Mesenchymal stem cell (in vitro differentiated cells and primary cell): ENCODE data around the gene TMEM140.

Experiments
- DNase-seq: peaks from one replicate; pipeline ENCODE4 v3.0.0-alpha.2; 2013
- H2AFZ ChIP-seq: one replicate; pipeline ENCODE4 v1.6.1; 2013; ENCODE audit warnings: low read depth, mild to moderate bottlenecking, control low read depth, inconsistent platforms, low read length, moderate library complexity
- H2AK5ac ChIP-seq: 2 replicates; pipeline ENCODE4 v1.6.1; 2013; ENCODE audit warnings: low read length, moderate library complexity, mild to moderate bottlenecking, inconsistent platforms; ENCODE audit not compliant: severe bottlenecking
- H2BK120ac ChIP-seq: one replicate; pipeline ENCODE4 v1.6.1; 2013; ENCODE audit warnings: low read depth, mild to moderate bottlenecking, inconsistent platforms, low read length, moderate library complexity
- H2BK12ac ChIP-seq, 2 experiments: one replicate each; pipeline ENCODE4 v1.6.1; 2013; ENCODE audit warnings: inconsistent platforms in 2 of 2, low read length in 2 of 2, mild to moderate bottlenecking in 2 of 2, moderate library complexity in 2 of 2, control low read depth in 1 of 2
- H2BK15ac ChIP-seq: one replicate; pipeline ENCODE4 v1.6.1; 2013; ENCODE audit warnings: mild to moderate bottlenecking, low read depth, inconsistent platforms; ENCODE audit not compliant: poor library complexity, severe bottlenecking
- H2BK5ac ChIP-seq: 2 replicates; pipeline ENCODE4 v1.6.1; 2013; ENCODE audit warnings: low read depth, mild to moderate bottlenecking, low read length, control low read depth, inconsistent platforms; ENCODE audit not compliant: poor library complexity, severe bottlenecking
- H3K14ac ChIP-seq, 2 experiments: one replicate each; pipeline ENCODE4 v1.6.1; 2013; ENCODE audit warnings: inconsistent platforms in 2 of 2, low read length in 2 of 2, control low read depth in 1 of 2, mild to moderate bottlenecking in 1 of 2, moderate library complexity in 1 of 2
- H3K18ac ChIP-seq, 2 experiments: one replicate each; pipeline ENCODE4 v1.6.1; 2013; ENCODE audit warnings: inconsistent platforms in 2 of 2, low read length in 2 of 2, control low read depth in 1 of 2, low read depth in 1 of 2, mild to moderate bottlenecking in 1 of 2
- H3K23ac ChIP-seq, 2 experiments: one replicate each; pipeline ENCODE4 v1.6.1; 2013; ENCODE audit warnings: inconsistent platforms in 2 of 2, low read length in 2 of 2, mild to moderate bottlenecking in 2 of 2, moderate library complexity in 2 of 2, control low read depth in 1 of 2
- H3K27ac ChIP-seq: 2 replicates; pipeline ENCODE4 v1.5.1; 2013; ENCODE audit warnings: mild to moderate bottlenecking, moderate library complexity, low read length, control low read depth, inconsistent platforms; ENCODE audit not compliant: poor library complexity, severe bottlenecking
- H3K27me3 ChIP-seq, 2 experiments: 2 replicates each; pipeline versions ENCODE4 v1.6.1 to v1.7.0; 2013; ENCODE audit warnings: low read length in 2 of 2, mild to moderate bottlenecking in 2 of 2, moderate library complexity in 2 of 2, control low read depth in 1 of 2, inconsistent platforms in 1 of 2; ENCODE audit not compliant: control insufficient read depth in 1 of 2, insufficient read depth in 1 of 2
- H3K36me3 ChIP-seq, 2 experiments: 2 replicates each; pipeline versions ENCODE4 v1.6.1 to v1.7.0; 2013; ENCODE audit warnings: low read length in 2 of 2, control low read depth in 1 of 2, inconsistent platforms in 1 of 2, low read depth in 1 of 2, mild to moderate bottlenecking in 1 of 2; ENCODE audit not compliant: insufficient read depth in 2 of 2, control insufficient read depth in 1 of 2
- H3K4ac ChIP-seq, 2 experiments: one replicate each; pipeline ENCODE4 v1.6.1; 2013; ENCODE audit warnings: inconsistent platforms in 2 of 2, low read length in 2 of 2, mild to moderate bottlenecking in 2 of 2, moderate library complexity in 2 of 2, control low read depth in 1 of 2, low read depth in 1 of 2
- H3K4me1 ChIP-seq: 2 replicates; pipeline ENCODE4 v1.6.1; 2013; ENCODE audit warnings: low read depth, low read length, control low read depth; ENCODE audit not compliant: control insufficient read depth, insufficient read depth
- H3K4me2 ChIP-seq: 2 replicates; pipeline ENCODE4 v1.6.1; 2013; ENCODE audit warnings: low read length, mild to moderate bottlenecking, inconsistent platforms; ENCODE audit not compliant: poor library complexity, severe bottlenecking
- H3K4me3 ChIP-seq, 2 experiments: 2 replicates each; pipeline versions ENCODE4 v1.5.1 to v1.7.0; 2013; ENCODE audit warnings: low read length in 2 of 2, mild to moderate bottlenecking in 2 of 2, control low read depth in 1 of 2, low read depth in 1 of 2; ENCODE audit not compliant: insufficient read depth in 1 of 2
- H3K79me1 ChIP-seq: replicated peaks from 2 replicates; pipeline ENCODE4 v1.6.1; 2013; ENCODE audit warnings: mild to moderate bottlenecking, control low read depth, low read length, inconsistent platforms; ENCODE audit not compliant: poor library complexity, severe bottlenecking
- H3K9ac ChIP-seq: 2 replicates; pipeline ENCODE4 v1.7.0; 2013; ENCODE audit warnings: mild to moderate bottlenecking, low read length, moderate library complexity
- H3K9me3 ChIP-seq: 2 replicates; pipeline ENCODE4 v1.7.0; 2013; ENCODE audit warnings: mild to moderate bottlenecking, low read length; ENCODE audit not compliant: control insufficient read depth
- H4K8ac ChIP-seq: one replicate; pipeline ENCODE4 v1.6.1; 2013; ENCODE audit warnings: inconsistent platforms, mild to moderate bottlenecking, low read length, moderate library complexity
- H4K91ac ChIP-seq: one replicate; pipeline ENCODE4 v1.6.1; 2013; ENCODE audit warnings: mild to moderate bottlenecking, low read length, inconsistent platforms
- whole genome bisulfite sequencing: methylation state at CpG from one replicate; pipeline ENCODE4 v1.1.7; 2013; ENCODE audit warnings: mixed read lengths; 5-methylcytosine and 5-hydroxymethylcytosine counted together

TMEM140 gene

DNA sequence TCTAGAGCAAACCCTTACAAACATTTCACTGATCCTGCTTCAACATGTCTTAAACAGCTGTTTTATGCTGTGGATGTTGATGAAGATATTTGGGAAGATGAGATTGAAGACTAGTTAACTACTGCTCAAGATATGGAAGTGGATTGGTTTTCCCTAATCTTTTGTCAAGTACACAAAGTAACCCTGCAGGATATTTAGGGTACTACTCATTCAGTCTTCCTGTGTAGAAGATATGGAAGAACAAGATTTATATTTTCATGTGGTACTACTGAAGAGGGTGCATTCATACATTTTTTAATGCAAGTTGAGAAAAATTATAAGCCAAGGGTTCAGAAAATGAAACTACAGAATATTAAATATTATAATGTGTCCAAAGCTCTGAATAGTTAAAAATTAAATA is 18.3 kb upstream of the TMEM140 start:
- Histone ChIP-seq H3K27ac (no peak overlapping the region), H3K14ac (no peak overlapping the region), H3K79me1 (no peaks in the 10 kb centered on the region), H3K9ac (no peak overlapping the region), H2BK120ac (no peak overlapping the region), H2AFZ (no peak overlapping the region), H3K4me1 (no peaks in the 10 kb centered on the region), H4K8ac (no peak overlapping the region), H4K91ac (no peak overlapping the region), H2AK5ac (no peak overlapping the region), H3K4me3 (no peak overlapping the region), H2BK5ac (no peak overlapping the region), H3K9me3 (peaks cover 9% of the 10 kb centered on the region), H3K18ac (no peak overlapping the region), H2BK12ac (no peak overlapping the region), H3K4ac (no peak overlapping the region), H2BK15ac (no peak overlapping the region), H3K27me3 (no peaks in the 10 kb centered on the region), H3K23ac (no peak overlapping the region), H3K36me3 (no peaks in the 10 kb centered on the region), H3K4me2 (no peak overlapping the region)
- no peak for DNase-seq

DNA sequence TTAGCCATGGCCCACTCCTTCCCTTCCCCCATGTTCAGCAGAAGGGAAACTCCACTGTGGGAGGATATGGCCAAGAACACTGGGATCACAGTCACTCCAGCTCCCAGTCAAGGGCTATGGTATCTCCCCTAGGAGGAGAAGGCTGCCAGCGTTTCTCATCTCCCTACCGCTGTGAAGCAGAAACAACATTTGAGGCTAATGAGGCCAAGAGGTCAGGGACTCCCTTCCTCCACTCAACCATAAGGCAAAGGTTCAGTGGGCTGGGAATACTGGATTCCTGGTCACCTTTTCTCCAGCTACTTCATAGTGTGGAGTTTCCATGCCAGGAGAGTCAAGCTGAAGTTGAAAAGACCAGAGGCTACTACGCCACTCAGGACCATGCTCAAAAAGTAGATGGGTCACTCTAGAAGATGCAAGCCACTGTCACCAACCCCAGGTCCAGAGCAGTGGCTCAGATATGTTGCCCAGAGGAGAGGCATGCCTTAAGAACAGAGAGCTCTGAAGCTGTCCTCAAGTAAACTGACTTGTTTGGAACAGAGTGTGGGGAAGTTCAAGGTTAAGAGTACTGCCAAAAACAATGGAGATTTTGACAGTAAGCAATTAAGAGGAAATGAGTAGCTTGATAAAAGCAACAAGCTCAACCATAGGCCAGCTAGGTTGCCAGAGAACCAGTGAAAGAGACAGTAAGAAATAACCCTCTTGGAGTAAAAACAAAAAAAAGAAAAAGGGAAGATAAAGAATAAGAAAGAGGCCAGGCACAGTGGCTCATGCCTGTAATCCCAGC is 3.8 kb upstream of the TMEM140 start:
- no peaks in the 10 kb centered on the region for H3K79me1 ChIP-seq
- H3K18ac ChIP-seq: no peak overlapping the region
- no peak overlapping the region for H3K23ac ChIP-seq
- no peaks in the 10 kb centered on the region for H3K27me3 ChIP-seq
- DNase-seq: no peak
- no peak overlapping the region for H4K8ac ChIP-seq
- WGBS: 92% methylated on average over 3 of the region's 3 CpGs
- no peak overlapping the region for H2BK120ac ChIP-seq
- no peak overlapping the region for H4K91ac ChIP-seq
- no peak overlapping the region for H2BK5ac ChIP-seq
- no peak overlapping the region for H3K4me2 ChIP-seq
- no peaks in the 10 kb centered on the region for H3K36me3 ChIP-seq
- peaks cover 6% of the 10 kb centered on the region for H3K4me1 ChIP-seq
- no peak overlapping the region for H2BK12ac ChIP-seq
- no peak overlapping the region for H3K14ac ChIP-seq
- no peak overlapping the region for H3K9ac ChIP-seq
- no peak overlapping the region for H3K4me3 ChIP-seq
- no peaks in the 10 kb centered on the region for H3K9me3 ChIP-seq
- no peak overlapping the region for H3K27ac ChIP-seq
- no peak overlapping the region for H3K4ac ChIP-seq
- H2AFZ ChIP-seq: no peak overlapping the region
- H2BK15ac ChIP-seq: no peak overlapping the region
- peak overlapping the region; percentile 51 for H2AK5ac ChIP-seq

DNA sequence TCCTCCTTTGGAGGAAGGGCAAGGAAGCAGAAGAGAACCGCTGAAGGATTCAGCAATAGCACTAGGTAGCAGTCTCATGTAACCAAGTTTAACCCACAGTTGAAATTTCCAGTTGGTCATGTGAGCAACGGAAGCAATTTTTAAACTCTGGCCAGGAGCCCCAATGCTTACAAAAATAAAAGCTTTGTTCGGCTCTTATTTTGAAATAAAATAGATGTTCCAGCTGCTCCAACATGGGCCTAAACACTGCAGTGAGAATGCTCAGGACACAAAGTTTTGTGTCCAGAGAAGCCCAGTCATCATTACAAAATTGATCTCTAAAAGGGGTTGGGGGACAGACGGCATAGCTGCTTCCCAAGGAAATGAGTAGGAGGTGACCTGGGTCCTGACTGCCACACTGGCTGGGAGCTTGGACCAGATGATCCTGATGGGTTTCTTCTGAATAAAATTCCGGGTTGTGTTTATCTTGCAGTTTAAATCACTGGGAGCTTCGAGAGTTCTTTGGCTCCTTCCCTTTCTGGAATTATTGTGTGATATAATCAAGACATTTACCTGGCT is 452 bp upstream of the TMEM140 start:
- H3K36me3 ChIP-seq: peaks cover 0 to 18% of the 10 kb centered on the region in 2 experiments
- no peak overlapping the region for H2BK15ac ChIP-seq
- H2BK12ac ChIP-seq: no peak overlapping the region
- H3K4me1 ChIP-seq: peaks cover 16% of the 10 kb centered on the region
- no peaks in the 10 kb centered on the region for H3K27me3 ChIP-seq
- H2BK120ac ChIP-seq: no peak overlapping the region
- H3K9me3 ChIP-seq: no peaks in the 10 kb centered on the region
- peak overlapping the region; percentile 97 for H3K9ac ChIP-seq
- H3K14ac ChIP-seq: no peak overlapping the region
- peak overlapping the region in 1 of 2 experiments; percentile 83 for H3K4me3 ChIP-seq
- peak overlapping the region; percentile 33 for H3K27ac ChIP-seq
- H3K18ac ChIP-seq: peak overlapping the region in 1 of 2 experiments; percentile 71
- H3K23ac ChIP-seq: no peak overlapping the region
- no peak for DNase-seq
- no peak overlapping the region for H2AK5ac ChIP-seq
- no peak overlapping the region for H2AFZ ChIP-seq
- H3K79me1 ChIP-seq: peaks cover 2% of the 10 kb centered on the region
- WGBS: 89% methylated on average over 6 of the region's 6 CpGs
- no peak overlapping the region for H4K91ac ChIP-seq
- no peak overlapping the region for H2BK5ac ChIP-seq
- H3K4ac ChIP-seq: peak overlapping the region in 1 of 2 experiments; percentile 11
- H3K4me2 ChIP-seq: peak overlapping the region; percentile 70
- H4K8ac ChIP-seq: no peak overlapping the region

DNA sequence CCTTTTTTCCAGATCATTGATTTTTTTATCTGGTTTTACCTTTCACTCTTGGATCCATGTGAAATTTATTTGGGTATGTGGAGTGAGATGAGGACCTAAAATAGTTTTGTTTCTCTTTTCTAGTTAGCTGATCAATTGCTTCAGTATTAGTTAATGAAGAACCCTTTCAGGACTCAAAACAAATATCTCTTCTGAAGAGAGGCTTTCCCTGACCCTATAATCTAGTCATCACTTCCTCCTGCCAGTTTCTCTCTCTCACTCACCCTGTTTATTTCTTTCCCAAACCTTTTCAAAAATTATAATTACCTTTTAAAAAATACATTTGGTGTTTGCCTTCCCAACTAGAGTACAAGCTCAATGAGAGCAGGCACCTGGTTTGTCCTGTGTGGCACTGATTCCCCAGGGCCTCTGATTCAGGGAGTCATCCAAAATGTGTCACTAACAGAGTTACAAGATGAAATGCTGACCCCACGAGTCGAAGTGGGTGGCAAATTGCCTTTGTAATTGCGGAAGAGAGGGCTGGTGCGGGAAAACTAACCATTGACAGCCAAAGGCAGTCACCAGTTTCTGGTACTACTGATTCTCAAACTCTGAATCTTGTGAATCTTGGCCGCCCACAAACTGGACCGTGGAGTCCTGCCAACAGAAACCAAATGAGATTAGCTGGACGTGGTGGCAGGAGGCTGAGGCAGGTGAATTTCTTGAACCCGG is 2.4 kb downstream of the TMEM140 start:
- Histone ChIP-seq H4K91ac (no peak overlapping the region), H3K36me3 (peaks cover 0 to 24% of the 10 kb centered on the region in 2 experiments), H2AK5ac (peak overlapping the region; percentile 89), H3K23ac (no peak overlapping the region), H3K4me1 (peaks cover 12% of the 10 kb centered on the region), H3K4me3 (peak overlapping the region in 1 of 2 experiments; percentile 83), H2BK120ac (no peak overlapping the region), H3K4ac (no peak overlapping the region), H3K27me3 (no peaks in the 10 kb centered on the region), H3K14ac (no peak overlapping the region), H3K79me1 (peaks cover 4% of the 10 kb centered on the region), H3K9me3 (peaks cover 17% of the 10 kb centered on the region), H2AFZ (no peak overlapping the region), H3K18ac (no peak overlapping the region), H2BK15ac (peak overlapping the region; percentile 57), H3K9ac (peak overlapping the region; percentile 97), H3K4me2 (no peak overlapping the region), H3K27ac (no peak overlapping the region), H2BK5ac (no peak overlapping the region), H4K8ac (no peak overlapping the region), H2BK12ac (no peak overlapping the region)
- no peak for DNase-seq
- 92% methylated on average over 8 of the region's 8 CpGs for WGBS
